Stimulated activated CD8-positive, alpha-beta memory T cell treated with anti-CD3 and anti-CD28 coated beads, Interleukin-4, amount 100 ng/mL, for 48 hours (primary cell): ENCODE data around the gene CARS1.

Experiments used
- DNase-seq: peaks from one replicate; pipeline ENCODE4 v3.0.0-alpha.2; 2020

The CARS1 gene

GRCh38 chr11:2990617-2991451, 66.4 kb downstream of the CARS1 start:
- peak; percentile 65 for DNase-seq

GRCh38 chr11:2989551-2989950, 67.7 kb downstream of the CARS1 start:
- DNase-seq = no peak

DNA sequence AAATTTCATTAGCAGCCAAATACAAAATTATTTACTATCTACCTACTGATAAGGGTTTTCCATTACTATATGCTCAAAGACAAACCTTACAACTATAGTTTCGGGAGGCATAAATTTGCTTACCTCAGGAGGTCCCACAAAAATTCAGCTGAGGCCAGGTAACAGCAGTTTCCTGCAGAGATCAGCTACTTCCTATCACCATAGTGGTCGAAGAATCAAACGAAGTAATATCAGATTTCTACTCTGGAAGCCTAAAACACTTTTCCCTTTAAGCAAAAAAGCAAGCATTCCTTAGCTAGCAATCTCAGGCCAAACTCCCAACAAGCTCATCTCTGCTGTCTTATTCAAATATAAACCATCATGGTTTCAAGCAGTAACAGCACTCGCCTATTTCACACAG, 68.2 kb downstream of the CARS1 start:
- no peak for DNase-seq

DNA sequence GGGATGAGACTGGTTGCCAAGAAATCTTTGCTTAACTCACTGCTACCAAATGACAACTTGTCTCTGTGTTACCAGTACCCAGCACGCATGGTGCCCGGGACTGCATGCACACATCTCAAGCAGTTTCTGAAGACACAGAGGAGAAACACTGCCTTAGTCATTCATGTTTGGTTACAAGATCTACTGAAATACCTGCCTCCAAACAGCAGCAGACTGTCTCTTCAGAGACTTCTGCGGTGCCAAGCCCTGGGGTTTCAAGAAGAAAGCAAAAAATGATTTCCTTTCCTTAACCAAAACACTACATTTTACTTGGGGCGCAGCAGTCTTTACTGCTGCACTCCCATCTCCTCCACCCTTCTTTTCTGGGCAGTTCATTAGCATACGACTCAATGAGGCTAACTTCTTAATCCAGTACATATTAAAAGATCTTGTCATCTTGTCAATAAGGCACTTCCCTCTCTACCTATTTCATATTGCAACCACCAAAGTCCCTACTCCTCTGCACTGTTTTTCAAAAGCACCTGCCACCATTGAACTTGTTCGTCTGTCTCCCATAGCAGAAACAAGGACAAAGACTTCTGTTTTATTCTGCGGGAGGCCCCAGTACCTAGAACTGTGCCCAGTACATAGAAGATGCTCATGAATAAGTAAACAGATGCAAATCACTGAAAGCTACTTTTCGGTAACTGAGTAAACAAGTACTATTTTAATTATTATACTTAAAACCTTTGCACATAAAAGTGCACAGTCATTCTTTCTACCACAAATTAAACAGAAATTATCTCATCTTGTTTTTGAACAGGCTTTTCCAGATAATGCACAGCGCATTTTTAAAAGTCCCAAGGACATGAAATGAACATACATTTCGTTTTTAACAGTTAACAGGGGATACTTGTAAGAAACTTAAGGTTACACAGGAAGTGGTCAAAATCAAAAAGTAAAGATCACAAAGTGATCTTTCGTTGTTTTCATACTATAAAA, 69.1 kb downstream of the CARS1 start:
- peak; percentile 50 for DNase-seq

- no peak for DNase-seq
Measured at GRCh38 chr11:2983908-2984307, 73.3 kb downstream of the CARS1 start.

- no peak for DNase-seq
Measured at GRCh38 chr11:2982214-2982613, 75.0 kb downstream of the CARS1 start.

- no peak for DNase-seq
Measured at GRCh38 chr11:2981130-2981529, 76.1 kb downstream of the CARS1 start.

DNA sequence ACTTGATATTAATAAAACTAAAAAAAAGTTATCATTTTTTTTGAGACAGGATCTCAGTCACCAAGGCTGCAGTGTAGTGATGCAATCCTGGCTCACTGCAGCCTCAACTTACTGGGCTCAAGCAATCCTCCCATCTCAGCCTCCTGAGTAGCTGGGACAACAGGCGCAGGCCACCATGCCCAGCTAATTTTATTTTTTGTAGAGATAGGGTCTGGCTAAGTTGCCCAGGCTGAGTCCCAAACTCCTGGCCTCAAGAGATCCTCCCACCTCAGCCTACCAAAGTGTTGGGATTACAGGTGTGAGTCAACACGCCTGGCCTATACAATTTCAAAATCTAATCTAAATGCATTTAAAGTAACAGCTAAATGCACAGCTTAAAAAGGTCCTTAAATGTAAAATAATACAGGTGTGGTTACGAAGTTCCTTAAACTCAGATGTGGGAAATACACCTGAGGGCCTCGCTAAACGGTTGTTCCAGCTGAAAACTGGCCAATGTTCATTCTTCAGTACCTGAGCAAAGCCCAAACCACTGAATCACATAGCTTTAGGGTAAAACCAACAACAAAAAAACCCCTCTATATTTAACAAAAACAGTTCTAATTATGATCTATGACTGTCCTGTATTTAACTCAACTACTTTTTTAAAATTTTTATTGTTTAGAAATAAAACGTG, 76.9 kb downstream of the CARS1 start:
- no peak for DNase-seq

- DNase-seq = no peak
Measured at GRCh38 chr11:2977113-2977512, 80.1 kb downstream of the CARS1 start.

DNA sequence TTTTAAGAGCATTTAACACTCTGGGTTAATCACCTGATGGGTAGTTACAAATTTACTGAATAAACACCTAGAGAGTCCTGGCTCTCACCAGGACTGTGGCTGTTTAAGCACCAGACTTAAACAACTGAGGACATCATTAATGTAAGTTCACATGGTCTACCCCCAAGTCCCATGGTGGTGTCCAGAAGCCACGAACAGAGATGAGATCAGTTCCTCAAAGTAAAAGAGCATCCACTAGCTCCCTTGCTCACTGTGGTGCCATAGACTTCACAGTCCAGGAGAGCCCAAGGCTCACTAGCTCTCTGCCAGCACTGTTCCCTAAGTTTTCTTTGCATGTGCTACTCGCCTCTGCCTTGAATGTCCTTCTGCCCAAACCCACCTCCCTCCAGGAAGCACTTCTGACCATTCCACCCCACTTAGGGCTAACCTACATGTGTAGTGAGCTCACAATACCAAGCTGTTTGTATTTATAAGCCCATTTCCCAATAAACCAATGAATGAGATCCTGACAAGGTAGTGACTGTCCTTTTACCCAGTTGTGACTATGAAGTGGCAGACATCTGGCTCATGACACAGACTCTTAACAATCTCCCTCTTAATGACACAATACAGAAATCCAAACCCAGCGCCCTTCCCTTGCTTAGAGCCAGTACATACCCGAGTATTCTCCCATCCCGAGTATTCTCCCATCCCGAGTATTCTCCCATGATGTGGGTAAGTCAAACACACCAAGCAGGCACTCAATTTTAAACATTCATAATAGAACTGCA, 80.7 kb downstream of the CARS1 start:
- DNase-seq = no peak

DNA sequence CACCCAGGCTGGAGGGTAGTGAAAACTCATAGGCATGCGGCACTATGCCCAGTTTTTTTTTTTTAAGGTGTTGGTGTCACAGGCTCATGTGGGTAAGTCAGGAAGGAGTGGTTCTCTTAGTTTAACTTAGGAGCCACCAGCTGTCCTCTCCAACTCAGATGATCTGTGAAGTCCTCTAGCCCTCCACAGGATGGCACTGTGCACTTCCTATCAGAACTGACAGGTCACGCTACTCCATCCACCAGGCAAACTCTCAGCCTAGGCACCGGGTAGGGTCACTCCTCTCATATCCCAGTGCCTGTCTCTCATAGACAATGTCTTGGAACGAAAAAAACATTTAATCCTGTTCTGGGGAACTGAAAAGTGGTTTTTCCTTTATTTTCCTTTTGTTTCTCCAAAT, 81.6 kb downstream of the CARS1 start:
- DNase-seq = peak; percentile 52

GRCh38 chr11:2974272-2974671, 83.0 kb downstream of the CARS1 start:
- no peak for DNase-seq

DNA sequence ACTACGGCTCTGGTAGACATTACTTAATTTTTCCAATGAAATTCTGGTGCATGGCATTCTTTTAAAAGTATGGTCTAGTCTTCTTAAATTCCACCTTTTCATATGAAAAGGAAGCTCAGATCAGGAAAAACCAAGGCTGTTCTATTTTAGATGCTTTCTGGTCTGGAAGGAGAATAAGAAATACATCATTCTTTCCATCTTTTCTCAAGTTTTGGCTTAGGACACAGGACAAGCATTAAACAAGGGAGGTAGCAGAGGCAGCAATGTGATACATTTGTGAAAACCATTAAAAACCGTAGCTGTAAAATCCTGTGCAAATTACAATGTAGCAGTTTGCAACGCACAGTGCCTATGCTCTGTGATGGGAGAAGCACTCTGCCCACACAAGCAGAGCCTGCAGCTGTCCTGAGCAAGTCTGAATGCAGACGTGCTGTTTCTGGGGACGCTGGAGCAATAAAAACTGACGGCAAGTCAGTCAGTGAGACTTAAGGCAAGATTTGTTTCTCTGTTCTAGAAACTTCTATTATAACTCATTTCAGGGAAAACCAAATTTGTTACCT, 88.8 kb downstream of the CARS1 start:
- DNase-seq = no peak

GRCh38 chr11:2964782-2965181, 92.4 kb downstream of the CARS1 start:
- DNase-seq = no peak

GRCh38 chr11:2963761-2964160, 93.5 kb downstream of the CARS1 start:
- DNase-seq = no peak

DNA sequence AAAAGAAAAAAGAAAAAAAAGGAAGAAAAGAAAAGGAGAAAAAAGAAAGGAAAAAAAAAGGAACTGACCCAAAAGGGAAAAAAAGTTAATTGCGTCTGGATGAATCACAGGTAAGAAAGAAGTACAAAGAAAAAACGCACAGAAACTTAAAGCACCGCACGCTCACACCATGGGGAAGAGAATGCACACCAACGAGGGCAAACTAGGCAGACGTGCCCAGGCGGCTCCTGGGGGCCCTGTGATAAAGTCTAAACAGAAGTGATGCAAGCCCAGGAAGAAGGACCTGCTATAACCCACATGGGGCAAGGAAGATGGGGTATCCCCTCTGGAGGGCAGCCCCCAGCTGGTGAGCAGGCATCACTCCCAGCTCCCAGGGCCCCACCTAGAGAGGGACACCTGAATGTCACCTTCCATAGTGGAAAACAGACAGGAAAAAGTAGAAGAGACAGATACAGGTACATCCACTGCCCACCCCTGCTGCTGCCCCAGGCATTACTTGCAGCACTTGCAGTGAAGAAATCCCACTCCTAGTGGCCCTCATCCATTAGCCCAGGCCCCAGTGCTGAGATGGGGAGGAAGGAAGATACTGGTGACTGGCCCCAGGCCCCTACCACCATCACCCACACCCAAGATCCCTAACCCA, 94.0 kb downstream of the CARS1 start:
- no peak for DNase-seq

DNA sequence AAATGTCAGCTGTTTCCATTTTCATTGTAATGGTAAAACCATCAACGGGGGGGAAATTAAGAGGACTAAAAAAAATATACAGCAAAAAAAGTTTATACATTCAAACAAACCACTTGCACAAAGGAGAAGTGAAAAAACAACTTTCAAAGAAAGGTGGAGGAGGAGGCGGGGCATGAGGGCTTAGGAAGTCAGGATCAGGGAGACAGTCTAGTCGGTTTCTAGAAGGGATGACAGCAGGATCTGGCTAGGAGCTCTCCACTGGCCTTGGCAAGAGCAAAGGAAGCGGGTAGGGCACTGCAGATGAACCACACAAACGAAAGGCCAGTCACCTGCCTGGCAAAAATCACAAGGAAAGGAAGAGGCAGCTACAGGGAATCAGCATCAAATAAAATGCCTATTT, 96.1 kb downstream of the CARS1 start:
- DNase-seq = no peak

- DNase-seq = no peak
Measured at GRCh38 chr11:2960139-2960538, 97.1 kb downstream of the CARS1 start.

- no peak for DNase-seq
Measured at GRCh38 chr11:2958251-2958650, 99.0 kb downstream of the CARS1 start.

DNA sequence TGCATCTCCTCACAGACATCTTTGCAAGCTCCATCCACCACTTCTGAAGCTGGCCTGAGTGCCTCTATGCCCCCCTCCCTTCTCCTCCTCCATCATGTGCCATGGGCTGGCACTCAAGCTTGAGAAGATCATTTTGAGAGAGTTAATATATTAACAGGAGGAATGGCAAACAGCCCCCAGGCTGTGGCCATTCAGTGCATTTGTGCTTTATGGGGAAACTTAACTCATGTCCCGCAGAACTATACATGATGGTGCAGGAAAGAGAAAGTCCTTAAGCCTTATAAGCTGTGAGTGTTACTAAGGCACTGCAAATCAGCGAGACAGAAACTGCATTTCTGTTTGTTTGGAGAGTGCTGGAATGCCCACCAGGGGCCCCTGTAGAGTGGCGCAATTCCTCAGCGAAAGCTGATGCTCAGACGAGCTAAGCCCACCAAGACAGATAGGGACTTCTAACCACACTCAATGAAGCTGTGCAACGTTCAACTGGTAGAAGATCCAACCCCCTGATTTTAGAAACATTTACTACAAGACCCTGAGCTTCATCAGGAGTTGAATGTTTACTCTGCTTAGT, 101.2 kb downstream of the CARS1 start:
- no peak for DNase-seq

DNA sequence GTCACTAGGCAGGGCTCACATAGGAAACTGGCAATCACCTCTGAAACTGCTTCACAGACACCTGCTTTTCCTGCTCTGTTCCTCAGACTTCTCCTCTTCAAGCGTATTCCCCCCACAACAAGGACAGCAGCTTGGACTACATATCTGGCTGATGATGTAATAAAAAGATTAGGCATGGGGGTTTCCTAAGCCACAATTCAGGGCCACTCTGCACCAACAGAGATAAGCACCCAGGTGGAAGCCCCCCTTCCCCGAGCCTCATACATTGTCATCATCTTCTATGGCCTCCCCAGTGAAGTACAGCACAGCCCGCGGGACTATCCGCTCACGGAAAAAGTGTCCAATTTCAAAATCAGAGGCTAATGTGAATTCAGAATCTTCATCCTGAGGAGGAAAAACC, 103.0 kb downstream of the CARS1 start:
- no peak for DNase-seq
